NCI-H510A (cell line): ENCODE data around the gene CFAP70.
A peak's percentile ranks its signal among the peaks of the same experiment; 100 is the strongest.
"Not testable (repeated sequence)": the region's sequence is repeated elsewhere in the genome, so short reads cannot be mapped to it uniquely, and the experiment has no call there.

Experiments
- DNase-seq: peaks from one replicate; lab custom pipeline; 2025; lab: John Stamatoyannopoulos, UW

CFAP70 gene

DNA sequence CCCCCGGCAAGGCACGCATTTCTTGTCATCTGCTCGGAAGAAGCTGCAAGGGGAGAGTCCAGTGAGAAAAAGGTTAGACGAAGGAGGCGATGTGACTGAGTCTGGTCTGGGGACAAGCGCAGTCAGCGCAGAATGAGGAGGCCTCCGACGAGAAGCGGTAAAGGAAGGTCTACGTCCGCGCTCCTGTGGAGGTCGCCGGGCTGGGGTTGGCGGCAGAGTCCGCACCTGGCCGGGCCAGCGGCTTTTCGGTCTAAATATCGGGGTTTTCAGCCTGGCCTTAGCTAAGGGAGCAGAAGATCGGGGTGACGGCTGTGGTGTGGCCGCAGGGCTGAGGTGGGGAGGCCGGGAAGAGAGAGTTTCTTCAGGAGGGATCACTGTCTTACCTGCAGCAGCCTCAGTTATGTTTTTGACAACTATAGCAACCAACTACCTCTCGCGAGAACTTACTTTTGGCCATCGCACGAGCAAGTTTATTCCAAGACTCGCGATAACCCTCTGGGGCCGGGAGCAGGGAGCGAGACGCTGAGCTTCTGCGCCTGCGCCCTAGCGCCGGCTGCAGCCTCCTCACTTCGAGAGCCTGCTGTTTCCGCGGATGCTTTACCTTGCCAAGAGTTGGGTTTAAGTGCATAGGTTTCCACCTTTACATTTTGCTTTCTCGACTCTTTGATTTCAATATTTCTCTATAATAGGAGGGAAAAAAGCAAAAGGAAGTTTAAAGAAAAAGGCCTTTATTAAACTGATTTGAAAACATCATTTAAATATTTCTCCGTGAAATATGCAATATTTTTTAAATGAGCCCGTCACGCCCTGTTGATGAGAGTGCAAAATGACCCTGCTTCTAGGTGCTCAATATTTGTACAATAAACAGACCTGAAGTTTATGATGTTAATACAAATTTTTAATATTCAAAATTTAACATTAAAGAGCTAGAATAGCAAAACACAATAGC lies at the start of gene CFAP70:
Gene CFAP70, minus strand, starts transcription at position 534 of the 949 bp plus-strand sequence. CDS start 4,068 bp downstream, outside the sequence.
- DNase-seq = peak; percentile 95

DNA sequence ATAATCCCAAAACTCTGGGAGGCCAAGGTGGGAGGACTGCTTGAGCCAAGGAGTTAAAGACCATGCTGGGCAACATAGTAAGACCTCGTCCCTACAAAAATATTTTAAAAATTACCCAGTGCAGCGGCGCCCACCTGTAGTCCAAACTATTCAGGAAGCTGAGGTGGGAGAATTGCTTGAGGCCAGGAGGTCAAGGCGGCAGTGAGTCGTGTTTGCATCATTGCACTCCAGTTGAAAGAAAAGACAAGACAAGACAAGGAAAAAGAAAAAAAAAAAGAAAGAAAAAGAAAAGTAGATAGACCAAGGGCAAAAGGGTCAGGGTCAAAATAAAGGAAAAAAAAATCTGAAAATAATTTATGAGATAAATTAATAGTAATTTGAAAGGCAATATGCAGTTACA lies 49.4 kb upstream of the CFAP70 start:
- no peak for DNase-seq

DNA sequence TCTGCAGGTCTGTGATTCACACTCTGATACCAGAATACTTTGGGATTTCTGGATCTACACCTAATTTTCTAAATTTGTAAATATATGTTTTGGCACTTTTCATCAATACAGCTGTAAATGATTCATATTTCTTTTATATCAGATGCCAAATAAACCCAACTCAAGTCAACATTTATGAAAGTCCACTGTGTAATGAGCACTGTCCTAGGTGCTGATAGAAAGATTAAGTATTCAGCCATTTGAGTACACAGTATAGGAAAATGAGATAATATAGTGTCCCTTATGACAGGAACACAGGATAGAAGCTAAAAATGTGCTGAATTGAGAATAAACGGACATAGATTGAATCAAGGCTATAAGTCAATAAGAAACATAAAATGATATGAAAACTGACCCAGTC lies 48.8 kb upstream of the CFAP70 start:
- no peak for DNase-seq

DNA sequence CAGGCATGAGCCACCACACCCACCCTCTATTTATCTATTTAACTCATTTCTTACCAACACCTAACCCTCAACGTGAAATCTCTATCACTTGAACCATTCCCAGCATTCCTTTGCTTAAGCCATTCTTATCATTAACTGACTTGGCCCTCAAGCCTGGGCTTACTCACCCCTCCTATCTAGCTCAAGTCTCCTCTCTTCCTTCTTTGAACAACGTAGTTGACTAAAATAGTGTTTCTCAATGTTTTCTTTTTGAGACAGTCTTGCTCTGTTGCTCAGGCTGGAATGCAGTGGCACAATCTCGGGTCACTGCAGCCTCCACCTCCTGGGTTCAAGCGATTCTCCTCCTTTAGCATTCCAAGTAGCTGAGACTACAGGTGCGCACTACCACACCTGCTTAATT lies 48.2 kb upstream of the CFAP70 start:
- DNase-seq = no peak

DNA sequence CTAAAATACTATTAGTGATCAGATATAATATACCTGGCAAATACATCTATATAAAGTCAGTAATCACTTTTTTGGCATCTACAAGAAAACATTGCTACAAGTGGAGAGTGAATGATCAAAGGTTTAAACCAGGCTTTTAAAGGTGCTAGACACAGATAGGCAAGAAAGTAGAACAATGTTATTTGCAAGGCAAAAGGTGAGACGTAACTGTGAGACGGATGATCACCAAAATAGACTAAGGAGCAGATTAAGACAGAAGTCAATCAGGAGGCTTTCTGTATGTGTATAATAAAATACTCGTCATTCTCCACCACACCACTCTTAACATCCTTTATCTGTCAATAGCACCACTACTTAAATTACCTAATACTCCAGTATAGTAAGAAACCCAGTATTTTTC lies 46.9 kb upstream of the CFAP70 start:
- no peak for DNase-seq

DNA sequence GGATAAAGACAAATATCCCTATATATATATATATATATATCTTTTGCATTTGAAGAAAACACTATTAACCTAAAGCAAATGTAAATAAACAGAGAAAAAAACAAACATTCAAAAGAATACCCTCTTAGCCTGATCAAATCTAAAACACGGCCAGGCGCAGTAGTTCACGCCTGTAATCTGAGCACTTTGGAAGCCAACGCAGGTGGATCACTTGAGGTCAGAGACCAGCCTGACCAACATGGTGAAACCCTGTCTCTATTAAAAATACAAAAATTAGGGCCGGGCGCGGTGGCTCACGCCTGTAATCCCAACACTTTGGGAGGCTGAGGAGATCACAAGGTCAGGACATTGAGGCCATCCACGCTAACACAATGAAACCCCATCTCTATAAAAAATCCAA lies 46.0 kb upstream of the CFAP70 start:
- no peak for DNase-seq

DNA sequence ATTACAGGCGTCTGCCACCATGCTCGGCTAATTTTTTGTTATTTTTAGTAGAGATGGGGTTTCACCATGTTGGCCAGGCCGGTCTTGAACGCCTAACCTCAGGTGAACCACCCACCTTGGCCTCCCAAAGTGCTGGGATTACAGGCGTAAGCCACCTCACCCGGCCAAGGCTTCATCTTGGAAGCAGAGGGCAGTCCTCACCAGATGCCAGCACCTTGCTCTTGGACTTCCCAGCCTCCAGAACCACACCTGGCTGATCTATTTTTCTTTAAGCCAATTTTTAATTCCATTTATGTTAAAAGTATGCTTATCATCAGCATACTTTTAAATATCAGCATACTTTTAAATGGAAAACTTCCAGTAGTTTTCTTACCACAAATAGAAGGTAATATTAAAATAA lies 43.0 kb upstream of the CFAP70 start:
- no peak for DNase-seq

DNA sequence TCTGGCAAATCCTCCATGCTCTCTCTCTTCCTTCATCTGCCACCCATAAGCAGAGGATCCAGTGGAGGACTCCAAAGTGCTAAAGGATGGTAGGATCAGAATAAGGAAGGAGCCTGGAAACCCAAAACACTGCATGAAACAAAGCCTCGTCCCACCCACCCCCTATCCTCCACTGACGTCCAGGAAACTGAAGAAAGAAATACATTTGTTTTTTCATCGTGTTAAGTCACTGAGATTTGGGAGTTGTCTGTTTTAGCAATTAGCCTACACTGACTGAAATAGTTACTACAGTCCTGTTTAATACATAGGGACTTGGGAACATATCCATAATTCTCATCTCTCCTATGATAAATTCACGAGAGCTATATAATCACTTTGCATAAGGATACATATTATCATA lies 40.4 kb upstream of the CFAP70 start:
- no peak for DNase-seq

DNA sequence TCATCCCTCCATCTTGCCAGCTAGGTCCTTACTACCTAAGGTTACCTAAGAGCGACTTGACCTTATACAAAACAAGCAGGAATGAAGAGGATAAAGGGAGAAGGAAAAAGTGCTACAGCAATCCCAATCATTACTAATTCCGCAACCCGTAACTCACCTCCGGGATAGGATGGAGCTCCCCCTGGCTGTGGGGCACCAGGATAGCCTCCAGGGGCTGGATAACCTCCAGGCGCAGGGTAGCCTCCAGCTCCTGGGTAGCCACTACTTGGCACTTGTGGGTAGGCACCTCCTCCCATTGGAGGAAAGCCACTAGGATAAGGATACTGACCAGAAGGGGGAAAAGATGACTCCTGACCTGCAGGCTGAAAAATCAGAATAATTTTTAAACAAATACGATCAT lies 39.4 kb upstream of the CFAP70 start:
- no peak for DNase-seq

DNA sequence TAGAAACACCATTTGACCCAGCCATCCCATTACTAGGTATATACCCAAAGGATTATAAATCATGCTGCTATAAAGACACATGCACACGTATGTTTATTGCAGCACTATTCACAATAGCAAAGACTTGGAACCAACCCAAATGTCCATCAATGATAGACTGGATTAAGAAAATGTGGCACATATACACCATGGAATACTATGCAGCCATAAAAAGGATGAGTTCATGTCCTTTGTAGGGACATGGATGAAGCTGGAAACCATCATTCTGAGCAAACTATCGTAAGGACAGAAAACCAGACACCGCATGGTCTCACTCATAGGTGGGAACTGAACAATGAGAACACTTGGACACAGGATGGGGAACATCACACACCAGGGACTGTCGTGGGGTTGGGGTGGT lies 35.7 kb upstream of the CFAP70 start:
- DNase-seq = not testable (repeated sequence)

DNA sequence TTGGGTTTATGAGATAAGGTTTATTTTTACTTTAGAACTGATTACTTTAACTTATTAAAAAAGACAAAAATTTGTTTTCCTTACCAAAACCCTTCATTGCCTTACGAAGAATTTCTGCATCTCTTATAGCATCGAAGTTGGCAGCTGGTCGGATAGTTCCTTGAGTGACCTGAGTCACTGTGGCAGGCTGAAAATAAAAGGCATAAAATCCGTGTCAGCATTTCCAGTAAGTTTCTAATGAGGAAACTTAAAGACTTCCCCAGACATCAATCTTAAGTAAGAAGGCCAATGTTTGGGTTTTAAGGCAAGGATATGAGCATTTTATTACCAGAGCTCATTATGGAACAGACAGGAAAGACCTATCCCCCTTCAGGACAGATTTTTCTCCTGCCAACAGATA lies 29.6 kb upstream of the CFAP70 start:
- no peak for DNase-seq

DNA sequence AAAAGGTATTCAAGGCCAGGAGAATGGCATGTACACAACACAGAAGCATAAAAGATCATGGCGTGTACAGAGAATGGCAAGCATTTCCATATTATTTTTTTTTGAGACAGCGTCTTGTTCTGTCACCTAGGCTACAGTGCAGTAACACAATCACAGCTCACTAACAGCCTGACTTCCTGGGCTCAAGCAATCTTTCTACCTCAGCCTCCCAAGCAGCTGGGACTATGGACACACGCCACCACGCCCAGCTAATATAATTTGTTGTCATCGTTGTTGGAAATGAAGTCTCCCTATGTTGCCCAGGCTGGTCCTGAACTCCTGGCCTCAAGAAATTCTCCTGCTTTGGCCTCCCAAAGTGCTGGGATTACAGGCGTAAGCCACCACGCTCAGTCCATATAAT lies 27.9 kb upstream of the CFAP70 start:
- no peak for DNase-seq

DNA sequence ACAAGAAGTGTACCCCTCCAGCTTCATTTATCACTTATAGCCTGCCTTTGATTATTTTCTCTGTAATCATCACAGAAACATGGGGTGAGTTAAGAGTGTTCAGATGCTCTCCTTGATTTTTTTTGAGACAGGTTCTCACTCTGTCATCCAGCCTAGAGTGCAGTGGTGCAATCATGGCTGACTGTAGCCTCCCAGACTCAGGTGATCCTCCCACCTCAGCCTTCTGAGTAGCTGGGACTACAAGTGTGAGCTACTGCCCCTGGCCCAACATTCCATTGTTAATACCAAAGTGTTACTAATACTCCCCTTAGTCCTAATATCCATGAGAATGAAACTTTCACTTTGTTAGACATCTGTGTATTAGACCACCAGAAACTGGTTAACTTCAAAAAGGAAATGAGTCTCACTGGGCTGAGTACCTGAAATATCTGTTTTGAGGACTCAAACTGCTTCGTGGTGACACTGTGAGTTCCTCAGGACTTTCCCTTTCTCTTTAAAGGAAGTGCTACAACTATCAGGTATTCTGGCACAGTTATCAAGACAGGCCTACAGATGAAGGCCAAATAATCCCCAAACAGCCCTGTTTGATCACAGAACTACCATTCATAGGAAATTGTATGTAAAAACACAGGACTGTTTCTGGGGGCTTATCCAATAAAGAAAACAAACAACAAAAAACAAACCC lies 20.5 kb upstream of the CFAP70 start:
- no peak for DNase-seq

DNA sequence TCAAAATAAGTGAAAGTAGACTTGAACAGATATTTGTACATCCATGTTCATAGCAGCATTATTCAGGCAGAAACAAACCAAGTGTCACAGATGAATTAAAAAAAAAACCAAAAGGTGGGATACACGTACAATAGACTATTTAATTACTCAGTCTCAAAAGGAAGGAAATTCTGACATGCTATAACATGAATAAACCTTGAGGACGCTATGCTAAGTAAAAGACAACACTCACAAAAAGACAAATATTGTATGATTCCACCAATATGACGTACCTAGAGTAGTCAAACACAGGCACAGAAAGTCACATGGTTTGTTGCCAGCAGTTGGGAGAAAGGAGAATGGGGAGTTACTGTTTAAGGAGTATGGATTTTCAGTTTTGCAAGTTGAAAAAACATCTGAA lies 18.0 kb upstream of the CFAP70 start:
- no peak for DNase-seq

DNA sequence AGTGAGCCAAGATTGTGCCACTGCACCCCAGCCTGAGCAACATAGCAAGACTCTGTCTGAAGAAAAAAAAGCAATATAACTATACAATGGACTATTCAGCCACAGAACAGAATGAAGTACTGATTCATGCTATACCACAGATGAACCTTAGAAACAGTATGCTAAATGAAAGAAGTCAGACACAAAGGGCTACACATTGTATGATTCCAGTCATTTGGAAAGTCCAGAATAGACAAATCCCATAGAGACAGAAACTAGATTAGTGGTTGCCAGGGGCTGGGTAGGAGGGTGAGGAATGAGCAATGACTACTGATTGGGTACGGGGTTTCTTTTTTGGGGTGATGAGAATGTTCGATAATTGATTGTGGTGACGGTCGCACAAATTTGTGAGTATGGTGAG lies 9.6 kb upstream of the CFAP70 start:
- DNase-seq = no peak

DNA sequence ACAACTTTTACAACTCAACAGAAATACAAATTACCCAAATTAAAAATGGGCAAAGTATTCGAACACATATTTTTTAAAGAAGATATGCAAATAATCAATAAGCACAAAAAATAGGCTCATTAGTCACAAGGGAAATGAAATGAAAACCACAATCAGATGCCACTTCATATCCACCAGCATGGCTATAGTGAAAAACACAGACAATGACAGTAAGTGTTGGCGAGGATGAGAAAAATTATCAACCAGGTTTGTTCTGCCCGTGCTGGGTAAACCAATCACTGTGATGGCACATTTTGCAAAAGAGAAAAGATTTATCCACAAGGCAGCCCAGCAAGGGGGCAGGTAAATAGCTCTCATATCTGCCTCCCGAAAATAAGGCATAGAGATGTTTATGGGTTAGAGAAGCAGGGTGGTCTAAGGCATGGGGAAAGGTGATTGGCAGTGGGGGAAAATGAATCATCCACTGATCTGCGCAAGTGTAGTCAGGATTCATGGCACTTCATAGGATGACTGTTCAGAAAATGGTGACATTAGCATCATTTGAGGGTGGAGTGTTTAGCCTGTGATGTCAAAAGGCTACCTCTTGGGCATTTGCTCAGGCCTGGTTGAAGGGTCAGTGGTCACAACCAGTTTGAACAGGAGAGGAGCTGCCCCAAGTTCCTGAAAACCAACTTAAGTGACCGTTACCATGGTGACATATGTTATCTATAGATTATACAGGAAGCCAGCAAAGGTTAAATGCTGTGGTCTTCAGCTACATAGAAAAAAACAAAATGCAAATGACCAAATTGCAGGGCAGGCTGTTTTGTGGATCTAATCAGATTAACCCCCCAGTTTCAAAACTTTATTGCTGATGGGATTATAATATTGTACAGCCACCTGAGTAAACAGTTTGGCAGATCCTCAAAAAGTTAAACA lies 8.0 kb upstream of the CFAP70 start:
- no peak for DNase-seq

DNA sequence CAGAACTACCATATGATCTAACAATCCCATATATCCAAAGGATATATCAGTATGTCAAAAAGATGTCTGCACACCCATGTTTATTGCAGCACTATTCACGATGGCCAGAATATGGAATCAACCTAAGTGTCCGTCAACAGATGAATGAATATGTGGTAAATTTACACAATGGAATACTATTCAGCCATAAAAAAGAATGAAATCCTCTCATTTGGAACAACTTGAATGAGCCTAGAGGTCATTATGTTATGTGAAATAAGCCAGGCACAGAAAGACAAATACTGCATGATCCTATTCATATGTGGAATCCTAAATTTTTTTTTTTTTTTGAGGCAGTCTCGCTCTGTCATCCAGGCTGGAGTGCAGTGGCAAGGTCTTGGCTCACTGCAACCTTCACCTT lies 6.3 kb upstream of the CFAP70 start:
- DNase-seq = no peak

DNA sequence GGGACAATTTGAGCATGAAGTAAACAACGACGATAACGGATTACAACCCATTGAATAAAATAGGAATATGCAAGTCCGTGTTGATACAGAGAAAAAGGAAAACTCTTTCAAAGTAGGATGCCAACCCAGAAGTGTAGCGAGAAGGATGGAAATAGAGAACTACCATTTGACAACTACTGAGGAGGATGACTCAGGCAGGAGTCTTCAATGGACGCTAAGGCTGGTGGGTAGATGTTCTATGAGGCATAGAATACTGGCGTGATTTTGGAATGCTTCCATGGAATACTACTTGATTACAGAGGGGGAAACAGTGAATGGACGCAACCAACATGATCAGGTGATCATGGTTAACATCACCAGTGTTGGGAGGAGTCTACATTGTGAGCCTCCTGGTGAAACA lies 828 bp upstream of the CFAP70 start:
- DNase-seq = no peak

DNA sequence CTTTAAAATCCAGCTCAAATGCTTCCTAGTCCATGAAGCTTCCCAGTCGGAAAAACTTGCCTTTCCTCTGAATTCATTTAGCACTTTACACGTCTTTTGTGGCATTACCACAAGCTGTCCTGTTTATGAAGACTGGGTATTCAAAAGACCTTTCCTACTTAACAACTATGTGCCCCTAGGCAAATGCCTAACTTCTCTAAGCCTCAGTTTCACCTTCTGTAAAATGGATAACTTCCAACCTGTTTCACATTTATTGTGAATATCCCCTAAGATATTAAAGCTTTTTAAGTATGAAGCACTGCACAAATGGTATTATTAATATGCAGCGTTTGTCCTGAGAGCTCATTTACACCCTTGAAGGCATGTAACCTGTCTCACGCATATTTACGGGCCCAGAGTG lies 843 bp downstream of the CFAP70 start:
- DNase-seq = no peak

DNA sequence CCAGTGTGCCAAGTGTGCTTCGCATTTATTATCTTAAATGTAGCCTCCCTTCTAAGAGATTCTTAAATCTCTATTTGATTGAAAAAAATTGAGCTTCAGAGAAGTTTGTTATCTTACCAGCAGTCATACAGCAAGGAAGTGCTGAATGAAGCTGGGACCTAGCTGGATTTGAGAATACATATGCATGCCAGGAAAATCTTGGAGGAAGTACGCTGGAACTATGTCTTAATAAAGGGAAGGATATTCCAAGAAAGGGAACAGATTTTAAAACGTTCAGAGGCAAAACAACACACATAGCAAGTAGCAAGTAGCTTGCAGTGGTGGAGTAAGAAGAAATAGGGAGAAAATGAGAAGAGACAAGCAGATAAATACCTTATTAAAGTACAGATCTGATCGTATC lies 1.5 kb downstream of the CFAP70 start:
- DNase-seq = no peak

DNA sequence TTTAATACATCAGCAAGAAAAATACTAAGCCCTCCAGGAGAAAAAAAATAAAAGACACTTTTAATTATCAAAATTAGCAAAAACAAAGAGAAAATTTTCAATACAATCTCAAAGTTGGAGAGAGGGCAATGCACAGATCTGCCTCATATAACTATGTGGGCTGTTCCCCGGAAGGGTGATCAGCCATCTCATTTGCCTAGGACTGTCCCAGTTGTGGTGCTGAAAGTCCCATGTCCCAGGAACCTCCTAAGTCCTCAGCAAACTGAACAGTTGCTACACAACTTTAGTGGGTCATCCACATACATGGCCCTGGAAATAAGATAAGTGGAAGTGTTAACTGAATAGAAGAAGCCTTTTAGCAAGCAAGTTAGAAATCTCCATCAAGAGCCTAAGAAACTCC lies 14.4 kb downstream of the CFAP70 start:
- DNase-seq = no peak

DNA sequence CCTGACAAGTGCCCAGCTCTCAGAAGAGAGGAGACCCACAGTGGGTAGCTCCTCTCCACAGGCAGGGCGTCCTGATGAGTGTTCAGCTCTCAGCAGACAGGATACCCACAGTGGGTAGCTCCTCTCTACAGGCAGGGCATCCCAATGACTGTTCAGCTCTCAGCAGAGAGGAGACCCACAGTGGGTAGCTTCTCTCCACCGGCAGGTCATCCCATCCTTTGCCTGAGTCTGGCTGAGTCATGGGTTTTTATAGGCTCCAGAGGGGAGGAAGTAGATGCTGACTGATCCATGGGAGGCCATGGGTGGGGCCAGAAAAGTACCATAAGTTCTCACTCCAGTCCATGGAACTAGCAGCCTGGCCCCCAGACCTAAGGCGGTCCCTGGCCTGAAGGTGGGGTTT lies 18.5 kb downstream of the CFAP70 start:
- DNase-seq = no peak
